ENCODE measurements around the gene APOD.
"Not testable (repeated sequence)": the region's sequence is repeated elsewhere in the genome, so short reads cannot be mapped to it uniquely, and the experiment has no call there.

The APOD gene

DNA sequence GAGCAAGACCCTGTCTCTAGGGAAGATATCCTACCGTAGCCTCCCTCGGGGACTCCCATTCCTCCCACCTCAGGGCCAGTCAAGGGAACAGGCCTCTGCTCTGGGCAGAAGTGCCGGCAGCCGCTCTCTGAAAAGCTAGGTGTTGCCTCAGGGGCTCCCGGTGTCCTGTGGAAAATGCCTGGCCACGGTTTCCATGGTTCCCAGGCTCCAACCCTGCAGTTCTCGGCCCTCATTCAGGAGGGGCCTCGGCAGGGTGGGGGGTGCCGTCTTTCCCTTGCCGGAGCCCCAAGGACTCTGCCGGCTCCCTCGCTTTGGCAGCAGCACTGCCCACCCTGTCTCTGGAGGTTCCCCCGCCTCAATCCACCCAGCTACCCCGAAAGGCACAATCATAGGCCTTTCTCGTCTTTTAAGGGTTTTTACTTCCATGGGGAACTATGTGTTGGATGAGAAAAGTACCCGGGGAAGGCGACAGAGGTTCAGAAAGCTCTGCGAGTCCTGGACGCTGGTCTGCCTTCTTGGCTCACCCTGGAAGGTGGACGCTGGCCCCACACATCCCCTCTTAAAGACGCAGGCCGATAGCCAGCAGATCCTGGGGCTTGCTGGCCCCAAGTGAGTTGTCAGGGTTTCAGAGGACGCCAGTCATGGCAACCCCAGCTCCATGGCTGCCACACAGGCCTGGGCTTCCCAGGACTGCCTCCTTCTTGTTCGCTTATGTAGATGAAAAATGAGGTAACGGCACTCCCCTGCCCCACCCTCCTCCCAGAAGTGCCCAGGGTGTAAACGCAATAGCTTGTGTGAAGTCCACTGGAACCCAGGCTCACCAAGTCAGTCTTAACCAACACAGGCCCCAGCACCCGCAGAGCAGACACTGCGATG lies 34.3 kb upstream of the APOD start:
- not testable (repeated sequence) for DNase-seq

DNA sequence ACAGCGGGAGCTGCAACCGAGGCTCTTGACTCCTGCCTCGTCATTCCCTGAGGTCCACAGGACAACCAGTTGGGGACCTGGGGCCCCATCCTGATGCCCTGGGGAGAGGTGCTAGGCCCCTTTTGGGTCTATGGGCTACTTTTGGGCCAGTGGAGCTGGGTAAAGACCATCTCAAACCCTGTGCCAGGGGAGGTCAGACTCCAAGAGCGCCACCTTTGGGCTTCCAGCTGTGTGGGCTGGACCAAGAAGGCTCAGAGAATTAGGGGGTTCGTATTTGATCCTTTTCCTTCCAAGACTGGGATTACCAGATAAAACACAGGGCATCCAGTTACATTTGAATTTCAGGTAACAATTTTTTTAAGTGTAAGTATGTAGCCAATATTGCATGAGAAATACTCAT lies 33.4 kb upstream of the APOD start:
- DNase-seq: not testable (repeated sequence)

DNA sequence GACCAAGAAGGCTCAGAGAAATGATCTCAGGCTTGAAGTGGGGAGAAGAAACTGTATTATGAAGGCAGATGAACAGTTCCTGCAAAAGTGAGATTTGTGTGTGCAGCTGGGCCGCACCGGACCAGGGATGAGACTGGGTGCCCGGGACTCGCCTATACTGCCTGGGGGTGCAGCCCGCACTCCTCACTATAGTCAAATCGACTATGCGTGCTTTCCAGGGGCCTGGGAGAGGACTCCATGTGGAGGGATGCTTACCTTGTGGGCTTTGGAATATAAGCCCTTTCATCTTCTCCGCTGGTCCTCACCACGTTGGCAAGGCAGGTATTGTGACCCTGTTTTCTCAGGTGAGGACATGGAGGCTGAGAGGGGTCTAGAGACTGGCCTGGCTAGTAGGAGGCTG lies 32.9 kb upstream of the APOD start:
- no peak for DNase-seq

DNA sequence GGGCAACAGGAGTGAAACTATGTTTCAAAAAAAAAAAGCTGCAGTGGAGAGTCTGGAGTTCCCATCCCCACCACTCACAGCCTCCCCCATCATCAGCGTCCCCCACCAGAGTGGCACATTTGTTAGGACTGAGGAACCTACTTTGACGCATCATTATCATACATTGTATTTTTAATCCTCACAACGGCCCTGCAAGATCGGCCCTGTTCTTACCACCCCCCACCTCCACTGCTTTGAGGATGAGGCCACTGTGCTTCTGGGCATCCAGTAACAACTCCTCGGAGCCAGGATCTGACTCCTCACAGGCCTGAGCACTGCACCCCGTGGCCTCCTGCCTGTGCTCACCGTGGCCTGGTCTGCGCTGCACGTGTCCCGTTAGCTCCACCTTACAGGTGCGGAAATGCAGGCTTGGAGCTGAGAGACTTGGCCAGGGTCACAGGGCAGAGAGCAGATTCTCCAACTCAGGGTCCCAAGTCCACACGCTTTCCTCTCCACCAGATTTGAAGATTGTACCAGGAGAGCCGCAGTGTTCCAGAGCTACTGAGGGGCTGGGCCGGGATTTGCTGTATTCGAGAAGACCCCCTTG lies 32.3 kb upstream of the APOD start:
- not testable (repeated sequence) for DNase-seq

DNA sequence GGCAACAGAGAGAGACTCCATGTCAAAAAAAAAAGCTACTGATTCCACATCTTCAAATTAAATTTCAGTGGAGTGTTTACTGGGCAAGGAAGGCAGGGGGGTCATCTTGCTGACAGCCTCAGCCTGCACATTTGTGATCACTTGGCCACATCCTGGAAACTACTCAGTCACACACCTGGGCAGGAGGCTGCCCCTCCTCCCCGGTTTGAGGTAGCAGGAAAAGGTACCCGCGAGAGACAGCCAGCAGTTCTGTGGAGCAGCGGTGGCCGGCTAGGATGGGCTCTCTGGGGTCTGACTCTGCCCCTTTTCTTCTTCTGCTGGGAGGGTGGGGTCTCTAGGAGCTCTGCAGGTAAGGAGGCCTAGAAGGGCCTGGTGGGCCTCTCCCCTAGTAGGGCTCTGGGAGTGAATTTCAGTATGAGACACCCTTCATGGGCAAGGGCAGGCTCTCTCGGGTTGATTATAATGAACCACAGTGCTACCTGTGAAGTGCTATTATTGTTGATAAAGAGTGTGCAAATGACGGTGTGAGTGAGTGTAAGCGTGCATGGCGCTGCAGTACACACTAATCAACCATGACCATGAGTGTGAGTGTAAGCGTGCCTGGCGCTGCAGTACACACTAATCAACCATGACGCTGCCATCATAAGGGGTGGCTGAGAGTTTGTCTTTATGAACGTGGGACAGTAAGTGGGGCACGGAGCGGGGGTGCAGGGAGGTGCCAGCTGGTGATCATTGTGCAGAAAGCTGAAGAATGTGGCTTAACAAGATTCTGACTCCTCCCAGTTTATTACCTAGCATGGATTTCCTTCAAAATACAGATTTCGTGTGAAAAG lies 31.1 kb upstream of the APOD start:
- DNase-seq: not testable (repeated sequence)

DNA sequence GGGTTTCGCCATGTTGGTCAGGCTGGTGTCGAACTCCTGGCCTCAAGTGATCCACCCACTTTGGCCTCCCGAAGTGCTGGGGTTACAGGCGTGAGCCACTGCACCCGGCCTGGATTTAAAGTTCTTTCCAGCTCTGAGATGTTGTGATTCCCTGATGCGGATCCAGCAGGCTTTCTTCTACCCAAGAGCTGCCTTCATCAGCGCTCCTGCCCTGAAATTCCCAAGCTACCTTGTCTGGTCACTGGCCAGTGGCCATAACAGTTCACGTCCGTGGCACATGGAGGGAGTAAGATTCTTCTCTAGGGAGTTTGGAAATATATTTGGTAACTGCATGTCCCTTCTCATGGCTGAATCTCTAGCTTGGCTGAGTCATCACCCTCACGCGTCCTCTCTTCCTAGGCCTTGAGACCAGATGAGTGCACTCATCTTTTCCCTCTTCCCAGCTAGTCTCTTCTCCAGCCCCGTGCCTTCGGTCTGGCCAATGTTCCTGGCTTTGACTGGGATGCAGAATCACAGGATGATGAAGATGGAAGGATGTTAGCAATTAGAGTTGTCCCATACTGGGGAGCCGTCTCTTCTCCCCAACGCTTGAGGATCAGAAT lies 29.8 kb upstream of the APOD start:
- no peak for DNase-seq

DNA sequence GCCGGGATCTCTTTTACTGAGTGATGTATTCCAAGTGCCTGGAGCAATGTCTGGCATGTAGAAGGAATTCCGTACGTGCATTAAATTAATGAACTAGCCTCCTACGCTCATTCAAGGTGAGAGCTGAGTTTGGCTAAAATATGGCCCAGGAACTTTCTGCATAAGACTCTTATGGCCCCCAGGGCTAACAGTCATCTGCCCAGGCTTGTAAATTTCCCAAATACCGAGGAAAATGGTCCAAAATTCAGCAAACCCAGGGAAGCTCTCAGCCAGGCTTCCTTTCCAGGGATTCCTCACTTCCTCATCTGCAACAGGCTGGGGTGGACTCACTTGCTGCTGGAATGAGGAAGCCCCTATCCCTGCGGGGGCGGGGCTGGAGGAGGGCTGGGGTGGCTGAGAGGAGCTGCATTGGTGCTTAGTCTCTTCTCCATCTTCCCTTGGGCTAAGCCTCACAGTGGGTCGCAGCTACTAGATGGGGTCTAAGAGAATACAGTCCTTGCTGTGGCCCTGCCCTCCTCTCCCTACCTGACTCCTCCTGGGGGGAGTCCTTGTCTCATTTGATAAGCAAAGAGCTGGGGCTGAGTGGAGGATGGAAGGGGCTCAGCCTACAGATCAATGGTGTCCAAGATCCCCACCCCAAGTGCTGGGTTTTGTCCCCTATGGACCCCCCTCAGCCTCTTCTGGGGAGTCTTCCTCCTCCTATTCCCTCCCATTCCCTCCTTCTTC lies 28.5 kb upstream of the APOD start:
- DNase-seq: no peak

DNA sequence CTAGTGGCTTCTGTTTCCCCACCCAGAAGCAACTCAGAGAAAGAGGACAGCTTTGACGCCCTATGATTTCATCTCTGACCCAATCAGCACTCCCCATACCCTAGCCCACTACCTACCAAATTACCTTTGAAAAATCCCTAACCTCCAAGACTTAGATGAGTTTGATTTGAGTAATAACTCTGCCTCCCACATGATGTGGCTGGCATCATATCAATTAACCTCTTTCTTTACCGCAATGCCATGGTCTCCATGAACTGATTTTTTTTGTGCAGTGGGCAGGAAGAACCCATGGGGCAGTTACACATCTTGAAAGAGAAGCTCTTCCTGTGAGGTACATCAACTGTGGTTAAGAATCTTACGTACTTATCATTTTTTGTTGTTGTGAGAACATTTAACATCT lies 25.5 kb upstream of the APOD start:
- no peak for DNase-seq

DNA sequence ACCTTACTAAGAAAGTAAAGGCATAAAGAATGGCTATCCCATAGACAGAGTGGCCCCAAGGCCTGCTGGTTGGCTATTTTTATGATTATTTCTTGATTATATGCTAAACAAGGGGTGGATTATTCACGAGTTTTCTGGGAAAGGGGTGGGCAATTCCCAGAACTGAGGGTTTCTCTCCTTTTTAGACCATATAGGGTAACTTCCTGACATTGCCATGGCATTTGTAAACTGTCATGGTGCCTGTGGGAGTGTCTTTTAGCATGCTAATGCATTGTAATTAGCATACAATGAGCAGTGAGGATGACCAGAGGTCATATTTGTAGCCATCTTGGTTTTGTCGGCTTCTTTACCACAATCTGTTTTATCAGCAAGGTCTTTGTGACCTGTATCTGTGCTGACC lies 18.0 kb upstream of the APOD start:
- DNase-seq: not testable (repeated sequence)

DNA sequence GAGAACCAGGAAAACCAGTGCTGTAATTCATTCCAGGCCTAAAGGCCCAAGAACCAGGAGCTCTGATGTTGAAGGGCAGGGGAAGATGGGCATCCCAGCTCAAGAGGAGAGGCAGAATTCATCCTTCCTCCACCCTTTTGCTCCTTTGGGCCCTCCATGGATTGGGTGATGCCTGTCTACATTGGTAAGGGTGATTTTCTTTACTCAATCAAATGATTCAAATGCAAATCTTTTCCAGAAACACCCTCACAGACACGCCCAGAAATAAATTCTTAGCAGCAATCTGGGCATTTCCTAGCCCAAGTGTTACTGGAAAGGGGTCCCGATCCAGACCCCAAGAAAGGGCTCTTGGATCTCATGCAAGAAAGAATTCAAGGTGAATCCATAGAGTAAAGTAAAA lies 17.6 kb upstream of the APOD start:
- no peak for DNase-seq

DNA sequence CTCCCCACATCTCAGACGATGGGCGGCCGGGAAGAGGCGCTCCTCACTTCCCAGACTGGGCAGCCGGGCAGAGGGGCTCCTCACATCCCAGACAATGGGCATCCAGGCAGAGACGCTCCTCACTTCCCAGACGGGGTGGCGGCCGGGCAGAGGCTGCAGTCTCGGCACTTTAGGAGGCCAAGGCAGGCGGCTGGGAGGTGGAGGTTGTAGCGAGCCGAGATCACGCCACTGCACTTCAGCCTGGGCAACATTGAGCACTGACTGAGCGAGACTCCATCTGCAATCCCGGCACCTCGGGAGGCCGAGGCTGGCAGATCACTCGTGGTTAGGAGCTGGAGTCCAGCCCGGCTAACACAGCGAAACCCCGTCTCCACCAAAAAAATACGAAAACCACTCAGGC lies 16.2 kb upstream of the APOD start:
- not testable (repeated sequence) for DNase-seq

DNA sequence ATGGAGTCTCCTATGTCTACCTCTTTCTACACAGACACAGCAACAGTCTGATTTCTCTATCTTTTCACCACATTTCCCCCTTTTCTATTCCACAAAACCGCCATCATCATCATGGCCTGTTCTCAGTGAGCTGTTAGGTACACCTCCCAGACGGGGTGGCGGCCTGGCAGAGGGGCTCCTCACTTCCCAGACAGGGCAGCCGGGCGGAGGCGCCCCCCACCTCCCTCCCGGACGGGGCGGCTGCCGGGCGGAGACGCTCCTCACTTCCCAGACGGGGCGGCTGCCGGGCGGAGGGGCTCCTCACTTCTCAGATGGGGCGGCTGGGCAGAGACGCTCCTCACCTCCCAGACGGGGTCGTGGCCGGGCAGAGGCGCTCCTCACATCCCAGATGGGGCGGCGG lies 15.8 kb upstream of the APOD start:
- DNase-seq: not testable (repeated sequence)

DNA sequence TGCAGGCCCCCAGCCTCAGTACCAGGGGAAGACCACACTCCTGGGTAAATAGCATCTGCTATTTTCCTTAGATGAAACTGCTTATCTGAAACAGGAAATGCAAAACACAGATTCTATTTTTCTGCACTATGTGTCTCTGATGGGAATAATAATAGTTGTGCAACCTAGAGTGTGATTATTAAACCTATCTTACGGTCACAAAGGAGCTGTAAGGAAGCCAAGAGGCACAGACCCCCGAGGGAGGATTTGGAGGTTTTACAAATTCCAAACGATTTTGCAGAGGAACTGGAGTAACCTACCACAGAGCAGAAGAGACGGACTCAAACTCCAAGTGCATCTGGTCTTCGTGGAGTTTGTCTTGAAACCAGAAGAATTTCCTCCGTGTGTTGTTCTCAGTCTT lies 14.1 kb upstream of the APOD start:
- no peak for DNase-seq

DNA sequence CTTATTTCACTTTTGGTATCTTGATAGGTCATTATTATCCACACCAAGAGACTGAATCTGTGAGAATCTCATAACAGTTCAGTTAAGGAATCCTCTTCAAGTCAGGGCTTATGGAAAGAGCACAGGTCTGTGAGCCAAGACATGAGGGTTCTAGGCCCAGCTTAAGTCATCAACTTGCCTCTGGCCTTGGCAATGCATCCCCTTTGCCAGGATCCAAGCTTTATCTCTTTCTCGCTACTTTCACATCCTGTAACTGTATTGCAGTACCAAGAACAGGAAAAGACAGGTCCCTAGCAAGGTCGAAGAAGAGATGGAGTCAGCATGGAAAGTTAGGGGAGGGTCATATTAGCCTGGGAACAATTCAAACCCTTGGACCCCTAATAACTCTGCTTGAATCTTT lies 13.5 kb upstream of the APOD start:
- DNase-seq: no peak

DNA sequence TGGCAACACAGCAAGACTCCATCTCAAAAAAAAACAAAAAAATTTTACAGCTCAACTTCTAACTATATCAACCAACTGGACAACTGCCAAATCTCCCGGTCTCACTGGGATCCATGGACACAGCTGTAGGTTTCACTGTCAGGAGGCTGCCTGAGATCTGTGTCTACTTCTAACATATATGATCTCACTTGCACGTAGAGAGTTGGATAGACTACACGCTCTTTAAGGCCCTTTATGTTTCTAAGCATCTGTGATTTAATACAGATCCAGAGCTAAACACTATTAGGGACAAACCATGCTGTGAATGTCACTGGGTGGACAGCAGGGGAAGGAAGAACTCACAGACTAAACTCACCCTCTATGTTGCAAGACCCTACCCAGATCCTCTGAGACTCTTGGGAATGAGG lies 13.0 kb upstream of the APOD start:
- no peak for DNase-seq

DNA sequence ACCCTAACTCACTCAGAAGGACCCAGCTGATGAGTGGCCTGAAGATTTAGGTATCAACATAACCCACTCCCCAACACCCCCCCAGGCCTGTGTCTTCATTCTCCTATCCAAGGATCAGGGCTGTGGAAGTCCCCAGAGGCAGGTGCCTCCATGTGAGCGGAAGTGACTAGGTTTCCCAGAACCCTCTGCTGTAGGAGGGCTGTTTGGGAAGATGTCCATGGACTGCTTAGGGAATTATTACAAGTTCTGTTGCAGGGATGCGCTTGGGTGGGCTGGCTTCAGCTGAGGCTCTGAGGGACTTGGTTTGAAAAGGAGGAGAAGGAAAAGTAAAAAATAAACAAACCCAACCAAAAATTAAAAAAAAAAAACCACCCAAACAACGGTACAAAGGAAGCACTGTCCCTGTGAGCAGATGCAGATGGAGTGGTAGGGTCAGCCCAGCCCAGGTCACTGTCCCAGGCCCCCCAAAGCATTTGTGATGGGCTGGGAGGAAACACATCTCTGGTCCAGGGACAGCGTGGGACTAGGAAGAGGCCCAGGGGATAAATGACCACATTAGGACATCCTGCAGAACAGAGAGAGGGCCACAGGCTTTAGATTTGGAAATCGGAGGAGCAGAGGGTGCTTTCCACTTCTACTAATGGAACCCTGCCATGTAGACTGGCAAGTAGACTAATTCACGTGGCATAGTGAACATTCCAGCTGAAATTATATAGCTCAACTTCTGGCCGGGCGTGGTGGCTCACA lies 12.2 kb upstream of the APOD start:
- no peak for DNase-seq

DNA sequence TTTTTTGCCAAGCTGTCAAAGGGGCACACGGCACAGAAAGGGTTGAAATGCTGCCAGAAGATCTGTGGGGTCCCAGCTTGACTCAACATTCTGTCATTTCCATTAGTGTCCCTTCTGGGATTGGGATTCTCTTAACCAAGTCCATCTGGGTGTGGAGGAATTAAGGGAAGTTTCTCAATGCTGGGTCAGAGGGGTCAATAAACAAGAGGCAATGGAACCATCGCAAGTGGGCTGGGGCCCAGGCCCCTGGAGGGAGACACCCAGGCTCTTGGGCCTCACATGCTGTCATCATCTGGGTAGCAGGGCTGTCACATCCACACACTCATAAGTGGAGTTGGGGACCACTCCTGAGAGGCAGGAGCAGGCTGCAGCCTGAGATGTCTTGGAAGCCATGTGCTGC lies 8.1 kb upstream of the APOD start:
- DNase-seq: no peak

DNA sequence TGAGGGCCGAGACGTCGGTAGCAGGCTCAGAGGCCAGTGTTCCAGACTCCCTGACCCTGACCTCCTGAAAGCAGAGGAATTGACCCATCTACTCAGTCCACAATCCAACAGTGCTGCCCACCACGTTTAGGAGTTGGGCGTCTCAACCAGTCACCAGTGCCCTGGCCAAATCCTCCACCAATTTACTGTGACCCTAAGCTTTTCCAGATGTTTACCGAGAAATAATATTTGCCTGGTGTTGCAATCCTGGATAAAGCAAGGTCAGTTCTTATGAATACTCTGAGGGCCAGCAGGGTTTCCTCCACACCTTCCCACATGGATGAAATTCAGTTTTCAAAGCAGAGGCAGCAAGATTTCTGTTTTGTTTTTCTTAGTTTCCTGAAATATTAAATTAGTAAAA lies 7.5 kb upstream of the APOD start:
- no peak for DNase-seq

DNA sequence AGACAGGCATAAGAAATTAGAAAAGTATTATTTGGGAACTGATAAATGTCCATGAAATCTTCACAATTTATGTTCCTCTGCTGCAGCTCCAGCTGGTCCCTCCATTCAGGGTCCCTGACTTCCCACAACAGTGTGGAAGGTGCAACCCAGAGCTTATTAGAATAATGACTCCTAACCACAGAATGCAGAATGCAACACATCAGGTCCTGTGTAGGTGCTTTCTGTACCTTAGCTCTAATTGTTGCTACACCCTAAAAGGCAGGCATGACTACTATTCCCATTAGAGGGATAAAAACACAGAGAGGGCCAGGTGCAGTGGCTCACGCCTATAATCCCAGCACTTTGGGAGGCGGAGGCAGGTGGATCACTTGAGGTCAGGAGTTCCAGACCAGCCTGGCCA lies 6.6 kb upstream of the APOD start:
- DNase-seq: not testable (repeated sequence)

DNA sequence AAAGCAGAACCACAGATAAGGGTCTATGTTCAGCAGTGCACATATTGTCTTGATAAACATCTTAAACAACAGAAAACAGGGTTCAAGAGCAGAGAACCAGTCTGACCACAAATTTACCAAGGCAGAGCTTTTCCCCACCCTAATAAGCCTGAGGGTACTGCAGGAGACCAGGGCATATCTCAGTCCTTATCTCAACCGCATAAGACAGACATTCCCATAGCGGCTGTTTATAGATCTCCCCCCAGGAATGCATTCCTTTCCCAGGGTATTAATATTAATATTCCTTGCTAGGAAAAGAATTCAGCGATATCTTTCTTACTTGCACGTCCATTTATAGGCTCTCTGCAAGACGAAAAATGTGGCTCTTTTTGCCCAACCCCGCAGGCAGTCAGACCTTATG lies 6.1 kb upstream of the APOD start:
- not testable (repeated sequence) for DNase-seq

DNA sequence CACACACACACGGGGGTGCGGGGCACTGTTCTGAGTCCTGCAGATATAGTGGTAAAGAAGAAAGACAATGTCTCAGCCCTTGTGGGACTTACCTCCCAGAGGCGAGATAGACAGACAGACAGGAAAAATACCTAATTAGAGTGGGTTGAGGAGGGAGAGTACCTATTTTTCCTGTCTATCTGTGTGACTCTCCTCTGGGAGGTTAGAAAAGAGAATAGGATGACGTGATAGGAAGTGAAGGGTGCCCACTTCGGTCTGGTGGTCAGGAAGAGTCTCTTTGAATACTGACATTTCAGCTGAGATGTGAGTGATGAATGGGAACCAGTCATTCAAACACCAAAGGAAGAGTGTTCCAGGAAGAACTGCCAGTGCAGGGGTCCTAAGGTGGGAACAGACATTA lies 4.1 kb upstream of the APOD start:
- DNase-seq: no peak

DNA sequence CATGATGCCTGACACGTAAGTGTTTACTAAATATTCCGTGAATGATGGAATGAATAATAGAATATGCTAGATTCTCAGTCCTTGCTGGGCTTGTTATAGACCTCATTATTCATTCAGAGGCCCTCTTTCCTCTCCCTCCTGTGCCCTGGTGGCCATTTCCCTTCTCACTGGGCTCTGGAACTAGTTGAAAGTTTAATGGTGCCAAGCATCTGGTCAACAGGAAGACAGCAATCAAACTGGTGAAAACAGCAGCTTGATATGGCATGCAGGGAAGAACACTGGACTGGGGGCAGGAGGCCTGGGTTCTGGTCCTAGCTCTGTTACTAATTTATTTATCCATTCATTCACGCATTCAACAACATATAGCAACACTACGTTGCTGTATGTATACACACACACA lies 3.7 kb upstream of the APOD start:
- no peak for DNase-seq
